ENCODE results near the gene ZNF76. TPM values are rescaled to one million over a fixed set of nuclear protein-coding genes. Genes with fewer than 3 reads are reported as not detected.

Gene ZNF76
- total and polyA plus RNA-seq, 9 of the 15 experiments (the other 6 are each of a cell fraction or from before 2014, with no cell fraction given) = 1.2 to 17.8 (median 10.7) TPM

GRCh38 chr6:35258858-35259193 lies 709 bp upstream of the ZNF76 start (continued):
- TF ChIP-seq HDAC8 (tag; IDR thresholded peaks at IDR 0.05) (0 out of 2 replicates have a peak, but pooled peaks have one; percentile 10), DIDO1 (tag; IDR thresholded peaks at IDR 0.05; ENCODE audit: low read depth) (no peak), CBX2 (IDR thresholded peaks at IDR 0.05; ENCODE audit: insufficient read depth, low read length, poor library complexity, severe bottlenecking) (no peak), MBD2 (IDR thresholded peaks at IDR 0.05; ENCODE audit: borderline replicate concordance, low read depth) (no peak), MAFK (IDR thresholded peaks at IDR 0.05; ENCODE audit: low read length) (no peak), ZNF609 (CRISPR knock-in tag; IDR thresholded peaks at IDR 0.05; ENCODE audit: borderline replicate concordance) (no peak), ZNF431 (CRISPR knock-in tag; IDR thresholded peaks at IDR 0.05) (no peak), RCOR1 (IDR thresholded peaks at IDR 0.05; ENCODE audit: borderline replicate concordance in 1 of 2, low read depth in 2 of 2, low read length in 2 of 2) (no peak), MYC (IDR thresholded peaks at IDR 0.05; ENCODE audit: low read depth, low read length) (no peak), MYC (CRISPR knock-in tag; IDR thresholded peaks at IDR 0.05; ENCODE audit: borderline replicate concordance, low read depth) (no peak), ZNF143 (CRISPR knock-in tag; IDR thresholded peaks at IDR 0.05) (0 out of 2 replicates have a peak, but pooled peaks have one; percentile 5), MAFF (IDR thresholded peaks at IDR 0.05; ENCODE audit: low read length) (no peak), ZNF551 (CRISPR knock-in tag; IDR thresholded peaks at IDR 0.05) (no peak), POLR2AphosphoS2 (IDR thresholded peaks at IDR 0.05; ENCODE audit: low read length) (no peak), HIVEP1 (CRISPR knock-in tag; IDR thresholded peaks at IDR 0.05) (no peak), L3MBTL2 (IDR thresholded peaks at IDR 0.05) (no peak), CHD4 (IDR thresholded peaks at IDR 0.05; ENCODE audit: insufficient read depth, insufficient replicate concordance, low read depth, low read length, poor library complexity, severe bottlenecking) (no peak), FOXA1 (IDR thresholded peaks at IDR 0.05; ENCODE audit: borderline replicate concordance) (no peak), MCM2 (IDR thresholded peaks at IDR 0.05; ENCODE audit: low read depth) (no peak), NR2C1 (IDR thresholded peaks at IDR 0.05) (no peak), NR2C1 (tag; IDR thresholded peaks at IDR 0.05) (no peak), MAX (CRISPR knock-in tag; IDR thresholded peaks at IDR 0.05) (no peak), ARHGAP35 (IDR thresholded peaks at IDR 0.05; ENCODE audit: partially characterized antibody) (no peak), ZNF785 (CRISPR knock-in tag; IDR thresholded peaks at IDR 0.05) (no peak), MEF2D (tag; conservative IDR thresholded peaks at IDR 0.05; ENCODE audit: low read depth) (no peak), ZKSCAN1 (IDR thresholded peaks at IDR 0.05; ENCODE audit: low read depth, low read length) (no peak), FOXJ3 (CRISPR knock-in tag; IDR thresholded peaks at IDR 0.05) (no peak), FOS (IDR thresholded peaks at IDR 0.05; ENCODE audit: extremely low read depth, insufficient read length) (no peak)

Data from K562 (cell line).